Ecto neural progenitor cell (in vitro differentiated cells): Measurements from ENCODE around the gene B4GALT4.

Experiments used
- DNase-seq: peaks from one replicate; pipeline ENCODE4 v3.0.0-alpha.2; 2018; ENCODE audit warnings: low spot score

Gene B4GALT4

DNA sequence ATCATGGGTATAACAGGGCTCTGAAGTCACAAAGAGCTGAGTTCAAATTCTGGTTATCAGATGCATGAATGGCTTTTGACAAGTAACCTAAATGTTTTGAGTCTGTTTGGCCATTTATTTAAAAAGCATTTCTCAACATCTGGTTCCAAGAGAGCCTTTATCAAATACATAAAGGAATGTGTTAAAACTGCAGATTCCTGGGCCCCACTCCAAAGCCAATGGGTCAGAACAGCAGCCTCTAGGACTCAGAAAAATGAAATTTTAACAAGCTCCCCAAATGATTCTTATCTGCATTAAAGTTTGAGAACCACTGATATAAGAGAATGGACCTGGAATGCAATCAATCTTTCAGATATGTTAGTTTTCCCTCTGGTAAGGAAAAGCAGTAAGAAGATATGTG lies 3.4 kb downstream of the B4GALT4 start:
- DNase-seq, result no peak

GRCh38 chr3:119236756-119237155 lies 3.9 kb downstream of the B4GALT4 start:
- DNase-seq, result no peak

DNA sequence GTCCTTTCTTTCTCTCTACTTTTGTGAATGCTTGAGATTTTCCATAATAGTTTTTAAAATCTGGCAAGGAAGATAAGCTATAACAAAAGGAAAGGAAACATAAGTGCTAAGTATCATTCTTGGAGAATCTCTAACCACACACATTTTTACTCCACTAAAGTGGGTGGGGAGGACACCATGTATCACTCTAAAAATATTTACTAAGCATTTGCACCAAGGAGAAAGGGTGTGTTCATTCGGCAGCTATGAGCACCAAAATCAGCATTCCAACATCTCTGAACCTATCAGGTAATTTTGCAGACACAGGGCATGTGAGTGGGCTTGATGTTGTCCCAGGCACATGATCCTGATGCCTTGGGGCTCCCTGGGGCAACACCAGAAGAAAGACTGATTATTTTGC lies 5.5 kb downstream of the B4GALT4 start:
- DNase-seq, result no peak

GRCh38 chr3:119234610-119235009 lies 6.1 kb downstream of the B4GALT4 start:
- no peak for DNase-seq

GRCh38 chr3:119230745-119231144 lies 9.9 kb downstream of the B4GALT4 start:
- no peak for DNase-seq

DNA sequence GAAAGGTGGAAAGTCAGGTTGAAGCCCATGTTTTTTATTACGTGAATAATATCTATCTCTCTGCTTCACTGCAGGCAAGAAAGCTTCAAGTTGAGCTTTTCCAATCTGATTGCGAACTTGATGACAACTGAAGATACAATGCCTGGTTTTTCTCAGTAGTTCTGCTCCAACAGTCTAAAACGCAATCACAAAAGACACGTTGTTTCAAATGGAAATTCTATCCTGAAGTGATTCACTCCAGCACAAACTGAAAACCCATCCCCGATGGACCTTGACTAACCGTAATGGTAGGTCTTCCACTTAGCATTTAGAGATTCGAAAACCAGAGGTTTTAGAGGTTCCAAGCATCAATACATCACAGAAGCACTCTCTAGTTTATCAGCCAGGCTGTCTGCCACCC lies 10.6 kb downstream of the B4GALT4 start:
- no peak for DNase-seq

GRCh38 chr3:119229190-119229589 lies 11.5 kb downstream of the B4GALT4 start:
- DNase-seq, result no peak

- no peak for DNase-seq
Observed at GRCh38 chr3:119228373-119229145, 12.1 kb downstream of the B4GALT4 start.

DNA sequence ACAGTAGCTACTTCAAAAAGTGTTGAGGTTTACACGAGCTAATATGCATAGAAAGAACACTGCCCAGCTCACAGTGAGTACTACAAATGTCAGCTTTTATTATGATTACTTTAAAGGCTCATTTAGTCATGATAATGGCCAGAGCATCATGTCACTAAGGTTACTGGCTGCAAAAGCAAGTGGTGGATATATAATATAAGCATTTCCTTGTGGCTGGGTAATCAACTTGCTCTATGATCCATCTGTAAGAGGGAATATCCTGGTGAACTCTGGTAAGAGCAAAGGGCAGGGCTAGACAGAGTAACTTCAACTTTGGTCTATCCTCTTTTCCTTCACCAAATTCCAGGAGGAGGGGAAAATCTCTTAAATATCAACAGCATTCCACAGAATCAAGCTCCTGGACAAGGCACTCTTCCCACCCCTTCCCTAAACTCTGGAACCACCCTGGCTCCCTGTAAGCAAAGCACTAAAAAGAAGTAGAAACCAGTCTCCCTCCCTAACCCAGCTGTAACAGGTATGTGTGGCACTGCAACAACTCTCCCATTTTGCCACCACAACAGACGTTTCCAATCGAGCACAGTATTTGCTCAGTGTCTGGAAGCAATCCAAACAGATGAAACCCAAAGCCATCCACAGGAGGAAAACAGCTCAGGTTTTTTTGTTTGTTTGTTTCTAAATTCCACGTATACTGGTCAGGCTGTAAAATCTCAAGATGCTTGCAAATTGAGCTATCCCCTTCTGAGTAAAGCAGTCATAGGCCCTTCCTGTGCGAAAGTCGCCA lies 13.4 kb downstream of the B4GALT4 start:
- no peak for DNase-seq

DNA sequence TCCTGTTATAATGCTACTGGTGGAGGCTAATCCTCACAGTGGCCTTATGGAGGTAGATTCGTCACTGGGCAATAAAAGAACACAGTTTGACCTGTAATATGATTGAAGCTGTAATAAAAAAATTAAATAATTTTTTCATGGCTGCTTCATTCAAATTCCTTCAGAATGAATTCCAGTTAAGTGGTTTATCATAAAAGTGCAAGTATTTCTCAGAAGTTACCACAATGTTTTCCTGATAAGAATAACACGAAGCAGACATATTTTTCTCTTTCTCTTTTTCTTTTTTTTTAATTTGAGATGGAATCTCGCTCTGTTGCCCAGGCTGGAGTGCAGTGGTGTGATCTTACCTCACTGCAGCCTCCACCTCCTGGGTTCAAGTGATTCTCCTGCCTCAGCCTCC lies 15.6 kb downstream of the B4GALT4 start:
- no peak for DNase-seq

GRCh38 chr3:119223511-119223910 lies 17.2 kb downstream of the B4GALT4 start:
- no peak for DNase-seq

- no peak for DNase-seq
Observed at GRCh38 chr3:119222391-119222790, 18.3 kb downstream of the B4GALT4 start.

GRCh38 chr3:119221779-119222320 lies 18.8 kb downstream of the B4GALT4 start:
- DNase-seq, result no peak

DNA sequence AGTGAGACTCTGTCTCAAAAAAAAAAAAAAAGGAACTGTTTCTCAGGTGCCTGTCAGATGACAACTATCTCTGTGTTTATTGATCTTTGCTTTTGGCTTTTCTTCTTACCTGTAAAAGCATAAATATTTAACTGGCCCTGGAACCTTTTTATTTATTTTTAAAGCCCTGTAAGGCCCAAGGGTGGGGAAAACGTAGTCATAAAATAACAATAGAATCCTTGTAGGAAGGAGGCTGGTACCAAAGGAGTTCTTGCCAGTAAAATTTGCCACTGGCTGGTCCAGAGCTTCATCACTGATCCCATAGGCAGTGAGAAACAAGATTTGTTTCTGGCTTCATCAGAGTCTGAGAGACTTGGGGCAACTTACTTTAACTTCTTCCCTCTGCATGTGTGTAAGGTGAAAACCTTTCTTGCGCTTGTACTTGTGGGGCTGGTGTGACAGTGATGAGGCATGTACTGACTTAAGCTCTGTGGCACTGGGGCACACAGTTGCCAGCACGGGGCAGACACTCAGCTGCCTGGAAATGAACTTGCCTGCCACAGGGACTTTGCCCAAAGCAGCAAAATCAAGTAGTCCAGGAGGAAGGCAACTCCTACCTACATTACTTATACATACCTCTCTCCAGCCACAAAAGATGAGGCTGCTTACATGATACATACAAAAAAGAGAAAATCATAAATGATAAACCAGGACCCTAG lies 19.6 kb downstream of the B4GALT4 start:
- DNase-seq, result no peak

DNA sequence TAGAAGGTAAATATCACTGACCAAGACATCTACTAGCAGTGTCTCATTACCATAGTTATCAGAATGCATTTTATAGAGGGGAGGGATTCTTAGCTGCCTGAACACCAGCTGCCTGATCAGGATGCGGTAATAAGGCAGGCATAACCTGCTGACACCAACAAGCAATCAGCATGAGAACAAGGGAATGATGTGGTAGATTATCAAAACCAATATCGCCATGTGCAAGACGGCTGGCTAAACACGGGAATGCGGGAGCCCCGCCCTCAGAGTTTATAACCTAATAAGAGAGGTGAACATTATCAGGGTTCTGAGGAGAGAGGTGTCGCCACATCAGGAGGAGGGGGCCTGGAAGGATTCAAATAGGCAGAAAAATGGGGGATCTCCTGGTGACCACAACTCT lies 20.5 kb downstream of the B4GALT4 start:
- no peak for DNase-seq

- DNase-seq, result no peak
Observed at GRCh38 chr3:119219069-119219468, 21.6 kb downstream of the B4GALT4 start.

DNA sequence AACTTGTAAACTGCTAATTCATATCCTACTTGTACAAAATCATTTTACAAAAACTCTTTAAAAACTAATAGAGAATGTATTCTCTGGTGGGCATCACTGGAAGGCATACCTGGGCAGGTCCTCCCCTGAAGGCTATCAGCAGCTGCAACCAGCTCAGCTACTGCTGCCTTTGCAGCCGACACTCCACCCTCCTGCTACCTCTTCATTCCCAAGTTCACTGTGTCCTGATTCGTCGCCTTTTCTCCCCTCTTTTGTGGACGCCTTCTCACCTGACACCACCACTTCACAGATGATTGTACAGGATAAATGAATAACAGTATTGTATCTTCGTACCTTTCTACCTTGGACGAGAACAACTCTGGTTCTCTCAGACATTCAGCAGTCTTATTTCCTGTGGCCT lies 28.9 kb downstream of the B4GALT4 start:
- no peak for DNase-seq

DNA sequence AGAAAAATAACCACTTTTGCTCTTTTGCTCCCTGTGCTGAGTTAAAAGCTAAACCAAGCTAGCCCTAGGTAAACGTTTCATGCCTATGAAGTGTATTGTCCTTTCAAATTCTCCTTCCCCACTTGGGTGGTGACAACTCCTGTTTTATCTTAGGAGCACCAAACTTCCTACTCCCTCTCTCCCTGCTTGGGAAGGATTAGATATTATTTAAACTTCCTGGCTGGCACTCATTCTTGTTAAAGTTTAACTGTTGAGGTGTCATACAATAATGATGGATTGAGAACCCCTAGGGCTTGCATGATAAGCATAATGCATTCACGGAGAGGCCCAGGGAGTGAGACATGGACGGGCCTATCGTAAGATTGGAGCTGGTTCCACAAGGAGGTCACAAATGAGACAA lies 29.5 kb downstream of the B4GALT4 start:
- no peak for DNase-seq

DNA sequence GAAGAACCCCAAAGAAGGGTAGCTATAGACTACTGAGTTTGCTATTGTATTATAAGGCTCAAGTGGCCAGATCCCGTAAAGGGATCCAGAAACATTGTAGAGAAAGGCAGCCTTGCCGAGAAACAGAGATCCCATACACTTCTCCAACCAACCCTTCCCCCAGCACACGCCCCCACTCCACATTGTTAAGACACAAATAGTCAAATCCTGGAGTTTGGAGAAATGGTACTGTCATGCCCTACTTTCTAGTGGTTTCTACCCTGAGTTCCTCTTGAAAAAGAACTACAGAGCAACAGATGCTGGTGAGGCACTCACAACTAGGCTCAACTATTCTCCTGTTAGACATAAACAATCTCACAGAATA lies 33.2 kb downstream of the B4GALT4 start:
- no peak for DNase-seq

DNA sequence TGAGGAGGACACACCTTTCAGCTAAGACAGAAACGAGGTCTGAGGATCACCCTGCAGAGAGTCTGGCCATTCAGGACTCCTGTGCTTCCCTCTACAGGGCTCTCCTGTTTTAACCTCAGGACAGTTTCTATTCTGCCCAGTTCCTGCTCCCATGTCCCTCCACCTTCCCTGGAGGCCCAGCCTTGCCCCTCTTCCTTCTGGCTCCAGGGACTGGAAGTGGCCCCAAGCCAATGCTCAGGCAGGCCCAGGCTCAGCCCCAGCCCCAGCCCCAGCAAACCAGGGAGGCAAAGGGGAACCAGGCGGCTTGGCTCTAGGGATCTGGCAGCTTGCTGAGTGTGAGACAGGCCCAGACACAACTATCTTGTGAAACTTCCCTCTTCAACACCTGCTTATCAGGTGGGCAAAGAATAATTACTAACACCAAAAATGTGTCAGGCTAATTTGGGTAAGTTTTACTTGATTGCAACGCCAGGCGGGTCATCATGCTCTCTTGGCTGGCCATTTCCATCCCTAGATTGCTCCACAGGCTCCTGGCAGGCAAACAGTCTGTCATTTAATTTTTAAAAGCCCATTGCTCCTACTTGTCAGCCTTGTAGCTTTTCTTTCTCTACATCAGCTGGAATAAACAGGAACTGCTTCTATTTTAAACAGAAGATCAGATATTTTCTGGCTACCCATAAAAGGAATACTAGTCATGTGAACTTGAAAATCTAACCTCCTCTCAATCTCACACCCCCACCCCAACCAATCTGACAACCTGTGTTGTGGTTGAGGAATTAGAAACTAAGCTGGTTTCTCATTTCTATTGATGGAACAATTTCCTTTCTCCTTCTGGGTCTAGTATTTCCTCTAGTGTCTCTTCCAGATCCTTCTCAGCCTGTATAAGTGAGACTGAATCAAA lies 33.8 kb downstream of the B4GALT4 start:
- no peak for DNase-seq

DNA sequence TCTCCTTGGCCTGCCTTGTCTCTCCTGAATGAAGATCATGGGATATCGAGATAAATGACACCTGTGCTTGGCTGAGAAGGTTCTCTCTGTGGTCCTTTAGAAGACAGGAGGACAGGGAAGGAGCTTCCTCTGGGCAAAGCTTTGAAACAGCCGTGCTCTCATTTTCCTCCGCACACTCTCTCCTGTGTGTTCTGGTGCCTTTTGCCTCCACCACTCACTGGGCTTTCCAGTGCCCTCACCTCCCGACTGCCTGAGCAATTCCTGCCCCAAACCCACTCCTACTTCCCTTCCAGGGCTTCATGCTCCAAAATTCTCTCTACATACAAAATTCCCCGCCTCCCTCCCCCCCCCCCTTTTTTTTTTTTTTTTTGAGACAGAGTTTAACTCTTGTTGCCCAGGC lies 35.0 kb downstream of the B4GALT4 start:
- no peak for DNase-seq

DNA sequence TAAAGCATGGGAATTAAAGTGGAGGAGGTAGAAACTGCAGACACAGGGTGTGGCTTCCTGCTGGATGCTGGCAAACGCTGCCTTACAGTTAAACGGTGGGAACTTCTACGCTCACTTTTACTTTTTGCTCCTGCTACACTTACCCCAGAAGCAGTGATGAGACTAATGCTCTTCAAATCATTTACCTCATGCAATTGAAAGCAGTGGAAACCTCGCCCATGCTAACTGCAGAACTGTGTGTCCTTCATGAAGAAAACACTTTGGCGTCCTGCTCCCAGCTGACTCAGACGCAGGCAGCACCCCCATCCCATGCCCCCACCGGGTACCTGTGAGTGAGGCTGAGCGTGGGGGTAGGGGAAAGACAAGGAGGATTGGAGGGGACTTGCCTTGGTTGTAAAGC lies 35.5 kb downstream of the B4GALT4 start:
- DNase-seq, result no peak
